ENCODE measurements around the gene HYLS1.
"Not testable (repeated sequence)": the region's sequence is repeated elsewhere in the genome, so short reads cannot be mapped to it uniquely, and the experiment has no call there.

Gene HYLS1

DNA sequence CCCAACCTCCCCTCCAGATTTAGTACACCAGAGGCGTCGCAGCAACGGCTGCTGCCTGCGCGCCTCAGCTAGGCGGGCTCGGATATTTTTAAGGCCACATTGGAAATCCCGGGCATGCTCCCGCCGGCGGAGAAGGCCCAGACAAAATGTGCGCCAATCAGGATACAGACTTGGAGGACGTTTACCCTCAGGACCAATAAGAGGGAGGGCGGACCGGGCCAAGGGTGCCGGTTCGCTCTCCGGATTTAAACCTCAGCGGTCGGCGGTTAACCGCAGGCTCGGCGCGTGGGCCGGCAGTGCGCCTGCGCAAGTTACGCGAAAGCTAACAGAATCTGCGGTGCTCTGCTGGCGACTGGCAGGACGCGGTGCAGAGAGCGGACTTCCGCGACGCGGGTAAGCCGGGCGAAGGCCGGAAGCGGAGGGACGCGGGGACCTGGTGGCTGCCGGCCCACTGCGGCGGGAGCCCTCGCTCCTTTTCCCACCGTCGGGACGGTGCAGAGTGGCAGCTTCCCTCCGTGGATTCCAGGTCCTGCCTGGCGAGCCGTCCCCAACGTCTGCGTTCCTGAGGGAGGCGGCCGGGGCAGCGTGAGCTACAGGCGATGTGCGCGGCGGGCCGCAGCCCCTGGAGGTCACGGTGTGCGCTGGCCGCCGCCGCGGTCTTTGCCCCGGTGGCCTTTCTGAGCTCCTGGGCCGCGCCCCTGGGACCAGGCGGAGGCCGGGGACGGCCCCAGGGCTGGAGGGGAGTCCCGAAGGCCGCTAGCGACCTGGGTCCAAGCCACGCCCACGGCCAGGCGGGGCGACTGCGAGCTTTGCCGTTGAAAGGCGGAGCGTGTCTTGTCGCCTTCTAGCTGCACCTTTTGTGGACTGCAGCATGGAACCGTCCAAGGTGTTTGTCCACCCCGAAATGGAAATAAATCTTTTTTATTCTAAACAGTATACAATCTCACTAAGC is at the start of gene HYLS1:
TSS of gene HYLS1 (plus strand) at position 296 of the 952 bp plus-strand sequence. CDS start 11,701 bp downstream, outside the sequence.
- DNase-seq (ENCODE audit: low read depth), result peak; percentile 87

DNA sequence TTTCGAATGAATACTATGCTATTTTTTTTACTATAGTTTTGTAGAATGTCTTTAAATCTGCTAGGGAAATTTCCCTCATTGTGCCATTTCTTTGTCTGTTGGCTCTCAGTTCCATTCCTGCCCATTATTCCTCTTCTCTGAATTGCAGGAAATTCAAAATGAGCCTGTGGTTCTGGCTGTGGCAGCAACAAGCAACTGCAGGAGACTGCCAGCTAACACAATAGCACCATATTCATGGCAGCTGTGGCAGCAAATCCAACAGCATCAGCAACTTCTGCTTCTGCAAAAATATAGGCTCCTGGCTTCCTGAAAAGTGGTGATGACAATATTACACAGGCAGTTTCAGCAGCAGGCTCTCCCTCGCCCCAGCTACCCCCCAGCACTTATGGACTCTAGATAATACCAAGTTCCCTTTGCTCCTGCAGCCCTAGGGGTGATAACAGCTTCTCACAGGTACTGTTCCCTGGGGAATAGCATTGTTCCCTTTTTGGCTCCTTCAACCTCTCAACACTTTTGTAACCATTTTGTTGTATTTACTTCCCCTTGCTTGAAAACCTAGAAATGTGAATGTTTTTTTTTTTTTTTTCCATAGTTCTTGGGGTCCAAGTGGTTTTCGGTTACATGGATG is 45.0 kb upstream of the HYLS1 start:
- DNase-seq (ENCODE audit: low read depth), result no peak

DNA sequence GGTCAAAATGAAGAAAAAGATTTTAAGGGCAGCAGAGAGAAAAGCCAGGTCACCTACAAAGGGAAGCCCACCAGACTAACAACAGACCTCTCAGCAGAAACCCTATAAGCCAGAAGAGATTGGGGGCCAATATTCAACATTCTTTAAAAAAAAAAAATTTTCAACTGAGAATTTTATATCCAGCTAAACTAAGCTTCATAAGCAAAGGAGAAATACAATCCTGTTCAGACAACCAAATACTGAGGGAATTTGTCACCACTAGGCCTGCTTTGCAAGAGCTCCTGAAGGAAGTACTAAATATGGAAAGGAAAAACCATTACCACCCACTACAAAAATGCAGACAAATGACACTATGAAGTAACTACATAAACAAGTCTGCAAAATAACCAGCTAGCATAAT is 41.3 kb upstream of the HYLS1 start:
- no peak for DNase-seq (ENCODE audit: low read depth)

DNA sequence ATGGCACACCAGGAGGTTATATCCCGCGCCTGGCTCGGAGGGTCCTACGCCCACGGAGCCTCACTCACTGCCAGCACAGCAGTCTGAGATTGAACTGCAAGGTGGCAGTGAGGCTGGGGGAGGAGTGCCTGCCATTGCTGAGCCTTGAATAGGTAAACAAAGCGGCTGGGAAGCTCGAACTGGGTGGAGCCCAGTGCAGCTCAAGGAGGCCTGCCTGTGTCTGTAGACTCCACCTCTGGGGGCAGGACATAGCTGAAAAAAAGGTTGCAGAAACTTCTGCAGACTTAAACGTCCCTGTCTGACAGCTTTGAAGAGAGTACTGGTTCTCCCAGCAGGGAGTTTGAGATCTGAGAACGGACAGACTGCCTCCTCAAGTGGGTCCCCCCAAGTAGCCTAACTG is 29.8 kb upstream of the HYLS1 start:
- DNase-seq (ENCODE audit: low read depth), result not testable (repeated sequence)

- DNase-seq (ENCODE audit: low read depth), result not testable (repeated sequence)
Observed at GRCh38 chr11:125862786-125863185, 24.7 kb upstream of the HYLS1 start.

- DNase-seq (ENCODE audit: low read depth), result not testable (repeated sequence)
Observed at GRCh38 chr11:125865354-125865753, 22.1 kb upstream of the HYLS1 start.

- no peak for DNase-seq (ENCODE audit: low read depth)
Observed at GRCh38 chr11:125869521-125869920, 17.9 kb upstream of the HYLS1 start.

GRCh38 chr11:125871391-125872137 is 15.9 kb upstream of the HYLS1 start:
- no peak for DNase-seq (ENCODE audit: low read depth)

- no peak for DNase-seq (ENCODE audit: low read depth)
Observed at GRCh38 chr11:125872138-125872491, 15.4 kb upstream of the HYLS1 start.

- no peak for DNase-seq (ENCODE audit: low read depth)
Observed at GRCh38 chr11:125873881-125874555, 13.4 kb upstream of the HYLS1 start.

DNA sequence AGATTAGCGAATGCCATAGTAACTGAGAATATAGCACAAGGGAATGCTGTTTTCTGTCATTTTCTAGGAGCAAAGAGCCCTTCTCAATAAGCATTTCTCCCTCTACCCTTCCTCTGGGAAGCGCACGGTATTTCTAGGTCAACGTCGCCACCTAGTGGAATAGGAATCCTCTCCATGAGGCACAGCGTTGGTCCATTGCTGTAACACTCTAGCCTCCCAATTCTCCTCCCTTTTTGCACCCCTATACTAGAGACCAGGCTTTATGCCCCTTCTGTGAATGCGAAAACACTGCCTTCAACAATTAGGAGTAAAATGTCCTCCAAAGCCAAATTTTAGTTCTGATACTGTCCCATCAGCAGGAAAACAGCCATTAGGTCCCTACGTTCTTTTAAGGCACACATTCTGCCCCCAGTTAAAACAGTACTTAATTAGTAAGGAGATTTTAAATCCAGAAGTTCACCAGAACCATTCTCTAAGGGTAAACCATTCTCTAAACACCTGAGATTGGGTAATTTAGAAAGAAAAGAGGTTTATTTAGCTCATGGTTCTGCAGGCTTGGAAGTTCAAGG is 12.8 kb upstream of the HYLS1 start:
- no peak for DNase-seq (ENCODE audit: low read depth)

DNA sequence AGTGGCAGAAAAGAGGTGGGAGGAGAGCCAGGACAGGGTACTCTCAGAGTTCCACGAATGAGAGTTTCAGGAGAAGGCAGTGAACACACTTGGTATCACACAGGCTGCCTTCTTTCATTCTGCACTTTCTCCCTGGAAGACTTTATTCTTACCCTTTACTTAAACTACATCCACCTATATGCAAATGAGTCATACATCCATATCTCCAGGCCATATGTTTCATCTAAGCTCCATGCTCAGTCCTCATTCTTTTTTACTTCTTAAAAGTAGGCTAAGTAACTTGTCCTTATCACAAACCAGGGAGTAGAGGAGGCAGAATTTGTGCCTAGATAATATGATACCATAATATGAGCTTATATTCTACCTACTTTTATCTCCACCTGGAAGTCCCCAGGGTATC is 6.2 kb upstream of the HYLS1 start:
- no peak for DNase-seq (ENCODE audit: low read depth)

DNA sequence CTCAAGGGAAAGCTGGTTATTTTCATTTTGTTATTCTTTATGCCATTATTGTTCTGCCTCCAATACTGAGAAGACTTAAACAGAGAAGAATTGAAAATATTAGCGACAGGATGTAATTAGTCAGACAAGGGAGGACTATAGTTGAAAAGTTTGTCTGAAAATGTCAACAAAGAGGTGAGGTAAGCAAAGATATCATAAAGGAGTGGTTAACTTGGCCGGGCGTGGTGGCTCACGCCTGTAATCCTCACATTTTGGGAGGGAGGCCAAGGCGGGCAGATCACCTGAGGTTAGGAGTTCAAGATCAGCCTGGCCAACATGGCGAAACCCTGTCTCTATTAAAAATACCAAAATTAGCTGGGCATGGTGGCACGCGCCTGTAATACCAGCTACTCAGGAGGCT is 4.1 kb upstream of the HYLS1 start:
- DNase-seq (ENCODE audit: low read depth), result no peak

DNA sequence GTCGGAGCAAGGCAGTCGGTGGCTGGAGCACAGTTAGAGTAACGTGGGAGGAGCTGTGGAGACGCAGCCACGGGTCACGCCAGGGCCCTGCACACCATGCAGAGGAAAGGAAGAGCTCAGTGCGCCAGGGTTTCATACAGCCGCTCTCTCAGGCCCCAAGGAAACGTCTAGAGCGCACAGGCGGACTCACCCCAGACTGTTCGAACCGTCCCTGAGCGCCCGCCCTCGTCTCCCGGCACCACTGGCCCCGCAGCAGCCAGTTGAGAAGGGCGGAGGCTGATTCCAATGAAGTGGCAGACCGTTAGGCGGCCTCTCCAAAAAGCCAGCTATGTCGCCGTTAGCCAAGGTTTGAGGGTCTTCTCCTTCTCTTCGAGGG is 483 bp upstream of the HYLS1 start:
- DNase-seq (ENCODE audit: low read depth), result no peak

DNA sequence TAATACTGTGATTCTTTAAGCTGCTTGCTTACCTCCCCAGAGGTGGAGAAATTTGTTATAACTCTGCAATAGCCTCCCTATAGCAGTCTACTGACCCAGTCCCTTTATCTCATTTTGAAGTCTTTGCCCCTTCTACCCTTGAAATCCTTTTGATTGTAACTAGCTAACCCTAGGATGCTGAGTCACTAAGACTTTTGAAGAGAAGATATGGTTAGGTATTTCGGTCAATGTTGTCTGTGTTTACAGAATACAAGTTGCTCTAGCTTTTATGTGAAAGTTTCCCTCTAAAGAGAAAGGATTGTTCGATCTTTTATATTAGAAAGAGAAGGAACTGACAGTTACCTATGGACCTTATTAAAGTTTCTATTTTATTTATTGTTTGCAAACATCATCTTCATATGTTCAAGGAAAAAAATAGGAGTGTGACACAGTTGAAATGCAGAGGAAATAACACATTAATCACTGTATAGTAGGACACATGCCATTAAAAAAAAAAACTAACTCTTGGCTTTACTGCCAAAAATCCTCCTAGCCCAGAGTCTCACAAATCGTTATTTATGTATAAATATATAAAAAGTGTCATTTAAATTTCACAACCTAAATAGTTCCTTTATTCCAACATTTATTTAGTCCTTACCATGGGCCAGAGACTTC is 3.1 kb downstream of the HYLS1 start:
- DNase-seq (ENCODE audit: low read depth), result no peak

GRCh38 chr11:125892071-125892470 is 4.6 kb downstream of the HYLS1 start:
- no peak for DNase-seq (ENCODE audit: low read depth)

GRCh38 chr11:125892994-125893393 is 5.5 kb downstream of the HYLS1 start:
- no peak for DNase-seq (ENCODE audit: low read depth)

DNA sequence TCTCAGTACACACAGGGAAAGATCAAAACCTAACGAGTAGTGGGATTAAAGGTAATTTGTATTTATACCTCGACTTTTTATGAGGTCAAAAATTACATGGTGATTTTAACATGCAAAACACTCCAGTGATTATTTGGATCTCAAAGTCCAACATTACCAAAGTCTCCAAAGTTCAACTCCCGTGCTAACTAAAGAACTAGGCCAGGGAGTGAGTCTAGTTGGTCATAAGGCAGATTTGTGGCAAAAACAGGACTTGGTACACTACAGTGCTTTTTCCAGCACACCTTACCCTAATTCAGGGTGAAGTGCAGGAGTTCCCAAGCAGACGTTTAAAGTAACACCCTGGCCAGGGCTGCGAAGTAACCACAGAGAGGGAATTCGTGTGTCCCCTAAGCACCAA is 14.4 kb downstream of the HYLS1 start:
- no peak for DNase-seq (ENCODE audit: low read depth)

- no peak for DNase-seq (ENCODE audit: low read depth)
Observed at GRCh38 chr11:125902277-125902926, 14.9 kb downstream of the HYLS1 start.

DNA sequence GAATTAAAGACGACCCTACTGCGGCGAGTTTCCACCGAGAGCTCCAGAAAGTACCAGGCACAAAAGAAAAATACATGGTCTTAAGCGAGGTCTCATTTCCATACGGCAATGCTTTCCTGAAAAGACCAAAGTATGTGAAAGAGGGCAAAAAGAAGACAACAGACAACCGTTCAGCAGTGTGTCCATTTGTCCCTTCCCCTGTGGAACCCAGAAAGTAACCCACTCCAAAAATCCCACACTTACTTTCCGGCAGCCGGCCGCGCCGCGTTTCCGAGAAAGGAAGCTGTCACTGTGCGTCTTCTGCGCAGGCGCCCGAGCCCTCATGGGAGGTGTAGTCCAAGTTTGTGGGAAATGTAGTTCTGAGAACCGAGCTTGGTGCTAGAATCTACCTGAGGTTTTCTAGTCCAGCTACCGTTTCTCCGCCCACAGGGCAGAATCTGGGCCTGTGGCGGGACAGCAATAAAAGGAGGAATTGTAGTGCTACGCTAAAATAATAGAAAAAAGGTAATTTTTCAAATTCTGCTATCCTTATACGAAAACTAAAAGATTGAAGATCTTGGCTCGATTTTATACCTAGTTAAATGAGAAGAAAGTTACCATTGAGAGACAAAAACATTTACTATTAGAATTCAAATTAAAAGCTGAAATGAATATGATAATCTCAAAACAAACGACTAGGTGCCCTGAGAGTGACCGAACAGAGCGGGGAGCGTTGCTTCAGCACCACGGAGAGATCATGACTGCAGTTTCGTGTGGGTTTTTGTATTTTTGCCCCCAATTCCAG is 15.7 kb downstream of the HYLS1 start, which contains the start of gene PUS3:
TSS of gene PUS3 (minus strand) at position 280 of the 784 bp plus-strand sequence. CDS start 6,922 bp downstream, outside the sequence.
- peak; percentile 45 for DNase-seq (ENCODE audit: low read depth)
